ENCODE results near the gene RHOF.

The RHOF gene

GRCh38 chr12:121826318-121827150 lies 33.0 kb upstream of the RHOF start:
- FAIRE-seq (no peak), DNase-seq (ENCODE audit: insufficient read length, low spot score) (no peak)
- no peak for TF ChIP-seq POLR2A (IDR thresholded peaks at IDR 0.05; ENCODE audit: low read depth, low read length)

- TF ChIP-seq POLR2A (IDR thresholded peaks at IDR 0.05; ENCODE audit: low read depth, low read length) = no peak
- DNase-seq (ENCODE audit: insufficient read length, low spot score) (no peak), FAIRE-seq (no peak)
These were observed 31.6 kb upstream of the RHOF start for GRCh38 chr12:121825041-121825523.

DNA sequence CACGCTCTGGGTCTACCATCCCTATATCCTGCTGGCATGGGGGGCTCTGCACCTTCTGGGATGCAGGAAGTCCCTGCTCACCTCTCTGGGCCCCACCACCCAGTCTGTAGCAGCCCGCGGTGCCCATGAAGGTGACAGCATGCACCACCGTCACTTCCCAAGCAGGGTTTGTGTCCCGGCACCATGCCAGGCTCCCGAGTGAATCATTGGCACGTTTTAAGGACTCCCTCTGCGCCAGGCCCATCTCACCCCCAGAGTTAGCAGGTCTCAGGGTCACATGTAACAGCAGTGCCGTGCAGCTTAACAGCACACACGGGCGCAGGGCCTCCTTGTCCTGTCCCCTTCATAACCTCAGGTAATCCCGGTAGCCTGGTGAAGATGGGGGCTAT lies 30.2 kb upstream of the RHOF start:
- FAIRE-seq (no peak), DNase-seq (ENCODE audit: insufficient read length, low spot score) (no peak)
- no peak for TF ChIP-seq POLR2A (IDR thresholded peaks at IDR 0.05; ENCODE audit: low read depth, low read length)

GRCh38 chr12:121823101-121823726 lies 29.7 kb upstream of the RHOF start:
- TF ChIP-seq POLR2A (IDR thresholded peaks at IDR 0.05; ENCODE audit: low read depth, low read length) = no peak
- DNase-seq (ENCODE audit: insufficient read length, low spot score) = no peak
- FAIRE-seq = no peak

- FAIRE-seq (no peak), DNase-seq (ENCODE audit: insufficient read length, low spot score) (no peak)
- no peak for TF ChIP-seq POLR2A (IDR thresholded peaks at IDR 0.05; ENCODE audit: low read depth, low read length)
These were observed 29.1 kb upstream of the RHOF start for GRCh38 chr12:121822393-121823100.

DNA sequence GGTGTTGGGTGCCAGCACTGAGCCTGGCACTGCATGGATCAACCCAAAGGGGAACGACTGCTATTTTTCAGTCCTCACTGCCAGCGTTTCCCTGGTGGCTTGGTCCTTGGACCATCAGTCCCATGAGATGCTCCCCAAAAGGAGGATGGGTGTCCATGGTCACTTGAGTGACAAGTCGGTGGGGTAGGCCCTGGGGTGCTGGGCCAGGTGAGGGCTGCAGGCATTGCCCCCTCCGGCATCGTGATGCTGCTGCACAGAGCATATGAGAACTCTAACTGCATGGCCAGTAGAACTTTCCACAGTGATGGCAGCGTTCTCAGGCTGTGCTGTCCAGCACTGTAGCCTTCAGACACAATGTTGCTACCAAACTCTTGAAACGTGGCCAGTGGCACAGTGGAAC lies 26.6 kb upstream of the RHOF start:
- no peak for TF ChIP-seq POLR2A (IDR thresholded peaks at IDR 0.05; ENCODE audit: low read depth, low read length)
- FAIRE-seq (no peak), DNase-seq (ENCODE audit: insufficient read length, low spot score) (no peak)

GRCh38 chr12:121819212-121819949 lies 25.9 kb upstream of the RHOF start:
- DNase-seq (ENCODE audit: insufficient read length, low spot score) (no peak), FAIRE-seq (no peak)
- no peak for TF ChIP-seq POLR2A (IDR thresholded peaks at IDR 0.05; ENCODE audit: low read depth, low read length)

DNA sequence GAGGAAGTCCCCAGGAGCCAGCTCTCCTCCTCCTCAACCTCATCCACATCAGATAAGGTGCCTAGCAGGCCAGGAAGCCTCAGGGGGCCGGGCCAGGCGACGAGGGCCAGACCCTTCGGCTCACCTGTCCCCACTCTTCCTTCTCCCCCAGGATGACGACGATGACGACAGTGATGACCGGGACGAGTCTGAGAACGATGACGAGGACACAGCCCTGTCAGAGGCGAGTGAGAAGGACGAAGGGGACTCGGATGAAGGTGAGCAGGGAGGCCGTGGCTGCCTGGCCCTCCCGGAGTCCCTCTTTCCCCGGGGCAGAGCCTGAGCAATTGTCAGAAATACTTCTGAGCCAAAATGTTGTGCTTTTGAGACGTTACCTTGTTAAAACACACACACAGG lies 24.2 kb upstream of the RHOF start:
- no peak for TF ChIP-seq POLR2A (IDR thresholded peaks at IDR 0.05; ENCODE audit: low read depth, low read length)
- DNase-seq (ENCODE audit: insufficient read length, low spot score) (no peak), FAIRE-seq (no peak)

- TF ChIP-seq POLR2A (IDR thresholded peaks at IDR 0.05; ENCODE audit: low read depth, low read length) = no peak
- FAIRE-seq = no peak
- DNase-seq (ENCODE audit: insufficient read length, low spot score) = no peak
These were observed 23.6 kb upstream of the RHOF start for GRCh38 chr12:121816925-121817647.

- no peak for TF ChIP-seq POLR2A (IDR thresholded peaks at IDR 0.05; ENCODE audit: low read depth, low read length)
- DNase-seq (ENCODE audit: insufficient read length, low spot score) = no peak
- FAIRE-seq = no peak
These were observed 21.8 kb upstream of the RHOF start for GRCh38 chr12:121815263-121815662.

- FAIRE-seq = no peak
- TF ChIP-seq POLR2A (IDR thresholded peaks at IDR 0.05; ENCODE audit: low read depth, low read length) = no peak
- DNase-seq (ENCODE audit: insufficient read length, low spot score) = no peak
These were observed 21.1 kb upstream of the RHOF start for GRCh38 chr12:121814429-121815119.

- FAIRE-seq = no peak
- no peak for DNase-seq (ENCODE audit: insufficient read length, low spot score)
- no peak for TF ChIP-seq POLR2A (IDR thresholded peaks at IDR 0.05; ENCODE audit: low read depth, low read length)
These were observed 20.5 kb upstream of the RHOF start for GRCh38 chr12:121813951-121814350.

All from H54 (cell line).